HG02623 (cell line): ENCODE measurements around the gene FHL3.

Source experiments
- ATAC-seq: cut with Tn5 transposase; IDR thresholded peaks from one replicate; pipeline ENCODE4 v1.9.1; 2021; ENCODE audit warnings: moderate library complexity; ENCODE audit not compliant: unreplicated experiment

FHL3 gene

GRCh38 chr1:37947364-37947763 lies 58.0 kb downstream of the FHL3 start:
- no peak for ATAC-seq
